Large intestine (tissue), 3 donors: ENCODE data around the gene ELMO1. TPM values are rescaled to one million over a fixed set of nuclear protein-coding genes. Genes with fewer than 3 reads are reported as not detected.

ENCODE experiments used
- DNase-seq, 2 donors: peaks; one replicate each; pipeline versions ENCODE4 v3.0.0 to v3.0.0-alpha.2; 2013
- H3K27ac ChIP-seq: one replicate; pipeline ENCODE4 v1.5.1; 2013; ENCODE audit warnings: low read length
- H3K27me3 ChIP-seq: 2 replicates; pipeline ENCODE4 v1.6.1; 2013; ENCODE audit warnings: low read length; ENCODE audit not compliant: control insufficient read depth, insufficient read depth
- H3K36me3 ChIP-seq: 2 replicates; pipeline ENCODE4 v1.6.1; 2013; ENCODE audit warnings: low read length; ENCODE audit not compliant: control insufficient read depth, insufficient read depth
- H3K4me1 ChIP-seq: one replicate; pipeline ENCODE4 v1.6.1; 2013; ENCODE audit warnings: low read length; ENCODE audit not compliant: control insufficient read depth, insufficient read depth
- H3K4me3 ChIP-seq: one replicate; pipeline ENCODE4 v1.5.1; 2013; ENCODE audit warnings: low read length
- H3K9me3 ChIP-seq: one replicate; pipeline ENCODE4 v1.6.1; 2013; ENCODE audit warnings: mild to moderate bottlenecking, low read depth, low read length, moderate library complexity; ENCODE audit not compliant: control insufficient read depth
- WGBS: methylation state at CpG from one replicate; pipeline ENCODE4 v1.1.5; 2013; ENCODE audit warnings: low lambda C conversion rate; ENCODE audit not compliant: insufficient coverage; 5-methylcytosine and 5-hydroxymethylcytosine counted together
- polyA plus RNA-seq: library from polyadenylated mRNA; unstranded; fragments of 120-200 nt; gene quantifications from one replicate; pipeline ENCODE4 v1.2.1, GENCODE V29; 2013

Gene ELMO1
- polyA plus RNA-seq, 1 donor = 9.5 TPM

GRCh38 chr7:37116093-37116701 lies 332.5 kb downstream of the ELMO1 start:
- Histone ChIP-seq H3K27ac (no peak overlapping the region), H3K4me3 (no peak overlapping the region), H3K27me3 (peaks cover 2% of the 10 kb centered on the region), H3K36me3 (no peaks in the 10 kb centered on the region), H3K9me3 (peaks cover 5% of the 10 kb centered on the region), H3K4me1 (no peaks in the 10 kb centered on the region)
- DNase-seq = no peak
- 80% methylated on average over 1 of the region's 1 CpG for WGBS

GRCh38 chr7:37113661-37114355 lies 334.9 kb downstream of the ELMO1 start:
- no peak overlapping the region for H3K27ac ChIP-seq
- WGBS = 100% methylated on average over 1 of the region's 6 CpGs
- no peaks in the 10 kb centered on the region for H3K9me3 ChIP-seq
- H3K36me3 ChIP-seq = no peaks in the 10 kb centered on the region
- DNase-seq = no peak
- H3K27me3 ChIP-seq = peaks cover 2% of the 10 kb centered on the region
- H3K4me3 ChIP-seq = no peak overlapping the region
- H3K4me1 ChIP-seq = no peaks in the 10 kb centered on the region

GRCh38 chr7:37112876-37113275 lies 335.8 kb downstream of the ELMO1 start:
- H3K4me1 ChIP-seq = no peaks in the 10 kb centered on the region
- no peak overlapping the region for H3K27ac ChIP-seq
- H3K36me3 ChIP-seq = no peaks in the 10 kb centered on the region
- H3K27me3 ChIP-seq = peaks cover 2% of the 10 kb centered on the region
- DNase-seq = no peak
- H3K9me3 ChIP-seq = no peaks in the 10 kb centered on the region
- H3K4me3 ChIP-seq = no peak overlapping the region
- WGBS = no CpG with 5 or more reads among the region's 3 CpGs

- Histone ChIP-seq H3K27ac (no peak overlapping the region), H3K4me3 (no peak overlapping the region), H3K36me3 (no peaks in the 10 kb centered on the region), H3K4me1 (no peaks in the 10 kb centered on the region), H3K27me3 (peaks cover 2% of the 10 kb centered on the region), H3K9me3 (no peaks in the 10 kb centered on the region)
- 86% methylated on average over 1 of the region's 2 CpGs for whole genome bisulfite sequencing
- no peak for DNase-seq
Observed at GRCh38 chr7:37112218-37112617, 336.4 kb downstream of the ELMO1 start.

GRCh38 chr7:37111459-37111858 lies 337.2 kb downstream of the ELMO1 start:
- WGBS = no CpG with 5 or more reads among the region's 1 CpG

GRCh38 chr7:37110660-37111424 lies 337.8 kb downstream of the ELMO1 start:
- DNase-seq = no peak
- Histone ChIP-seq H3K27me3 (peaks cover 2% of the 10 kb centered on the region), H3K36me3 (no peaks in the 10 kb centered on the region), H3K9me3 (no peaks in the 10 kb centered on the region), H3K4me1 (no peaks in the 10 kb centered on the region), H3K27ac (no peak overlapping the region), H3K4me3 (no peak overlapping the region)
- no CpG with 5 or more reads among the region's 5 CpGs for WGBS

More at GRCh38 chr7:37111459-37111858, 337.2 kb downstream of the ELMO1 start:
- DNase-seq = no peak
- Histone ChIP-seq H3K27me3 (peaks cover 2% of the 10 kb centered on the region), H3K9me3 (no peaks in the 10 kb centered on the region), H3K36me3 (no peaks in the 10 kb centered on the region), H3K4me1 (no peaks in the 10 kb centered on the region), H3K27ac (no peak overlapping the region), H3K4me3 (no peak overlapping the region)

GRCh38 chr7:37109843-37110242 lies 338.8 kb downstream of the ELMO1 start:
- WGBS = no CpG with 5 or more reads among the region's 5 CpGs
- no peak for DNase-seq
- no peaks in the 10 kb centered on the region for H3K4me1 ChIP-seq
- no peaks in the 10 kb centered on the region for H3K36me3 ChIP-seq
- H3K9me3 ChIP-seq = no peaks in the 10 kb centered on the region
- peaks cover 2% of the 10 kb centered on the region for H3K27me3 ChIP-seq
- no peak overlapping the region for H3K27ac ChIP-seq
- no peak overlapping the region for H3K4me3 ChIP-seq

GRCh38 chr7:37109016-37109683 lies 339.5 kb downstream of the ELMO1 start:
- WGBS = 30% methylated on average over 2 of the region's 11 CpGs
- no peaks in the 10 kb centered on the region for H3K36me3 ChIP-seq
- no peaks in the 10 kb centered on the region for H3K4me1 ChIP-seq
- no peaks in the 10 kb centered on the region for H3K9me3 ChIP-seq
- H3K27me3 ChIP-seq = peaks cover 2% of the 10 kb centered on the region
- peak; percentile 12 to 34 for DNase-seq
- no peak overlapping the region for H3K27ac ChIP-seq
- no peak overlapping the region for H3K4me3 ChIP-seq

- Histone ChIP-seq H3K27ac (no peak overlapping the region), H3K9me3 (no peaks in the 10 kb centered on the region)
Observed at GRCh38 chr7:37108615-37109014, 340.0 kb downstream of the ELMO1 start.

GRCh38 chr7:37107047-37107750 lies 341.5 kb downstream of the ELMO1 start:
- H3K27me3 ChIP-seq = peaks cover under 1% of the 10 kb centered on the region
- no peaks in the 10 kb centered on the region for H3K36me3 ChIP-seq
- H3K4me3 ChIP-seq = no peak overlapping the region
- H3K4me1 ChIP-seq = no peaks in the 10 kb centered on the region
- no peaks in the 10 kb centered on the region for H3K9me3 ChIP-seq
- H3K27ac ChIP-seq = no peak overlapping the region
- DNase-seq = no peak
- 100% methylated on average over 1 of the region's 4 CpGs for WGBS

More at GRCh38 chr7:37108615-37109014, 340.0 kb downstream of the ELMO1 start:
- Histone ChIP-seq H3K4me1 (no peaks in the 10 kb centered on the region), H3K4me3 (no peak overlapping the region), H3K36me3 (no peaks in the 10 kb centered on the region), H3K27me3 (peaks cover 2% of the 10 kb centered on the region)
- no CpG with 5 or more reads among the region's 1 CpG for WGBS
- peak in 1 of 2 donors; percentile 25 for DNase-seq
